H9 (cell line): Measurements from ENCODE around the gene NDUFB4. TPM values are rescaled to one million over a fixed set of nuclear protein-coding genes. Genes with fewer than 3 reads are reported as not detected.

Experiments
- DNase-seq: peaks from one replicate; pipeline ENCODE4 v3.0.0-alpha.2; 2017
- H2AFZ ChIP-seq: one replicate; pipeline ENCODE4 v1.6.1; 2013; ENCODE audit warnings: mild to moderate bottlenecking, low read length, control low read depth, moderate library complexity
- H2AK5ac ChIP-seq: 2 replicates; pipeline ENCODE4 v1.6.1; 2013; ENCODE audit warnings: low read length, control low read depth, mixed read lengths; ENCODE audit not compliant: insufficient read length
- H2BK120ac ChIP-seq: one replicate; pipeline ENCODE4 v1.6.1; 2013; ENCODE audit warnings: low read depth, mild to moderate bottlenecking, low read length, control low read depth, inconsistent platforms; ENCODE audit not compliant: poor library complexity, severe bottlenecking
- H2BK12ac ChIP-seq: 2 replicates; pipeline ENCODE4 v1.6.1; 2013; ENCODE audit warnings: low read length, control low read depth, mixed read lengths, low read depth; ENCODE audit not compliant: insufficient read length
- H2BK15ac ChIP-seq: 2 replicates; pipeline ENCODE4 v1.6.1; 2013; ENCODE audit warnings: low read depth, low read length, control low read depth
- H2BK20ac ChIP-seq: one replicate; pipeline ENCODE4 v1.6.1; 2013; ENCODE audit warnings: low read depth, mild to moderate bottlenecking, low read length, control low read depth, inconsistent platforms; ENCODE audit not compliant: poor library complexity, severe bottlenecking
- H2BK5ac ChIP-seq: 2 replicates; pipeline ENCODE4 v1.6.1; 2013; ENCODE audit warnings: low read length, control low read depth, mixed read lengths; ENCODE audit not compliant: insufficient read length
- H3K14ac ChIP-seq: 2 replicates; pipeline ENCODE4 v1.6.1; 2013; ENCODE audit warnings: low read length, control low read depth; ENCODE audit not compliant: insufficient read depth
- H3K18ac ChIP-seq: 2 replicates; pipeline ENCODE4 v1.6.1; 2013; ENCODE audit warnings: low read depth, mild to moderate bottlenecking, mixed read lengths, low read length, control low read depth; ENCODE audit not compliant: insufficient read length
- H3K23ac ChIP-seq: 2 replicates; pipeline ENCODE4 v1.6.1; 2013; ENCODE audit warnings: low read length, control low read depth, mixed read lengths, low read depth; ENCODE audit not compliant: insufficient read length
- H3K23me2 ChIP-seq: 2 replicates; pipeline ENCODE4 v1.6.1; 2013; ENCODE audit warnings: low read depth, mild to moderate bottlenecking, mixed read lengths, low read length, control low read depth; ENCODE audit not compliant: insufficient read length, poor library complexity, severe bottlenecking
- H3K27ac ChIP-seq: 2 replicates; pipeline ENCODE4 v1.5.1; 2013; ENCODE audit warnings: low read length, control low read depth, mixed read lengths, low read depth; ENCODE audit not compliant: insufficient read length
- H3K27me3 ChIP-seq: 2 replicates; pipeline ENCODE4 v1.6.1; 2013; ENCODE audit warnings: low read length, control low read depth, inconsistent platforms; ENCODE audit not compliant: insufficient read depth
- H3K4ac ChIP-seq: 2 replicates; pipeline ENCODE4 v1.6.1; 2013; ENCODE audit warnings: low read depth, mild to moderate bottlenecking, control low read depth, inconsistent platforms, low read length, moderate library complexity
- H3K4me1 ChIP-seq: 2 replicates; pipeline ENCODE4 v1.6.1; 2013; ENCODE audit warnings: low read length, control low read depth, inconsistent platforms; ENCODE audit not compliant: insufficient read depth
- H3K4me2 ChIP-seq: 2 replicates; pipeline ENCODE4 v1.6.1; 2013; ENCODE audit warnings: low read length, control low read depth, mixed read lengths; ENCODE audit not compliant: insufficient read length, insufficient read depth
- H3K56ac ChIP-seq: 2 replicates; pipeline ENCODE4 v1.6.1; 2013; ENCODE audit warnings: low read depth, mild to moderate bottlenecking, mixed read lengths, low read length, control low read depth; ENCODE audit not compliant: insufficient read length
- H3K79me1 ChIP-seq: 2 replicates; pipeline ENCODE4 v1.6.1; 2013; ENCODE audit warnings: low read depth, mild to moderate bottlenecking, moderate library complexity, low read length, control low read depth, inconsistent platforms; ENCODE audit not compliant: insufficient read depth, poor library complexity, severe bottlenecking
- H3K79me2 ChIP-seq: 2 replicates; pipeline ENCODE4 v1.6.1; 2013; ENCODE audit warnings: low read length, control low read depth, inconsistent platforms; ENCODE audit not compliant: insufficient read depth
- H3K9ac ChIP-seq: 2 replicates; pipeline ENCODE4 v1.6.1; 2013; ENCODE audit warnings: low read length, control low read depth, mixed read lengths; ENCODE audit not compliant: insufficient read length; ENCODE audit errors: extremely low read depth
- H3K9me3 ChIP-seq: one replicate; pipeline ENCODE4 v1.6.1; 2013; ENCODE audit warnings: low read depth, low read length, inconsistent platforms; ENCODE audit not compliant: control insufficient read depth
- H3T11ph ChIP-seq: one replicate; pipeline ENCODE4 v1.6.1; 2013; ENCODE audit warnings: mild to moderate bottlenecking, low read length, control low read depth, inconsistent platforms
- H4K20me1 ChIP-seq: one replicate; pipeline ENCODE4 v1.6.1; 2013; ENCODE audit not compliant: control insufficient read depth, insufficient read length, insufficient read depth
- H4K5ac ChIP-seq: 2 replicates; pipeline ENCODE4 v1.6.1; 2013; ENCODE audit warnings: low read depth, mild to moderate bottlenecking, mixed read lengths, low read length, control low read depth; ENCODE audit not compliant: insufficient read length
- H4K8ac ChIP-seq: replicated peaks from 2 replicates; pipeline ENCODE4 v1.6.1; 2013; ENCODE audit warnings: low read length, control low read depth, mixed read lengths, low read depth; ENCODE audit not compliant: insufficient read length
- H4K91ac ChIP-seq: 2 replicates; pipeline ENCODE4 v1.6.1; 2013; ENCODE audit warnings: low read depth, mild to moderate bottlenecking, moderate library complexity, mixed read lengths, low read length, control low read depth; ENCODE audit not compliant: insufficient read length
- H3K27ac Mint-ChIP-seq, 3 experiments: 2 replicates in 2 of 3; 3 replicates in 1 of 3; pipeline ENCODE4 v1.8.0; 2020 to 2021; ENCODE audit warnings: mixed read lengths in 3 of 3, mild to moderate bottlenecking in 1 of 3, moderate library complexity in 1 of 3
- H3K27me3 Mint-ChIP-seq: 2 replicates; pipeline ENCODE4 v1.8.0; 2021; ENCODE audit warnings: low read depth, mild to moderate bottlenecking, moderate library complexity, mixed read lengths
- H3K36me3 Mint-ChIP-seq, 3 experiments: 2 replicates in 2 of 3; 3 replicates in 1 of 3; pipeline ENCODE4 v1.8.0; 2020 to 2021; ENCODE audit warnings: low read depth in 3 of 3, mixed read lengths in 3 of 3; ENCODE audit not compliant: insufficient read depth in 1 of 3
- H3K4me1 Mint-ChIP-seq, 2 experiments: 2 replicates each; pipeline ENCODE4 v1.8.0; 2020; ENCODE audit warnings: mixed read lengths in 2 of 2
- H3K4me3 Mint-ChIP-seq, 2 experiments: 2 replicates in 1 of 2; 3 replicates in 1 of 2; pipeline ENCODE4 v1.8.0; 2020 to 2021; ENCODE audit warnings: mild to moderate bottlenecking in 2 of 2, mixed read lengths in 2 of 2, moderate library complexity in 1 of 2
- H3K9me3 Mint-ChIP-seq, 2 experiments: 2 replicates in 1 of 2; 3 replicates in 1 of 2; pipeline ENCODE4 v1.8.0; 2020; ENCODE audit warnings: mild to moderate bottlenecking in 2 of 2, mixed read lengths in 2 of 2, moderate library complexity in 1 of 2
- CTCF ChIP-seq: fragments of 200-600 bp; sonication (generic); conservative IDR thresholded peaks from 3 replicates; pipeline ENCODE4 v1.8.0; 2021; ENCODE audit warnings: antibody characterized with exemption, mild to moderate bottlenecking
- WGBS: extraction: QIAGEN DNeasy Blood & Tissue Kit; methylation state at CpG from one replicate; pipeline ENCODE4 v1.1.7; 2013; ENCODE audit warnings: missing lambda C conversion rate, low lambda C conversion rate, mixed read lengths; ENCODE audit not compliant: insufficient read length; ENCODE audit errors: extremely low coverage; 5-methylcytosine and 5-hydroxymethylcytosine counted together
- total RNA-seq: library from RNA; stranded (reverse); gene quantifications from 2 replicates; pipeline ENCODE4 v1.2.1, GENCODE V29; 2021

The NDUFB4 gene
- total RNA-seq, 1 experiment from 2014 or later: 217 TPM

GRCh38 chr3:120568202-120568531, 28.0 kb upstream of the NDUFB4 start:
- no peaks in the 10 kb centered on the region for H3K27me3 Mint-ChIP-seq
- Histone ChIP-seq H3K23ac (no peak overlapping the region), H4K8ac (no peak overlapping the region), H3K27me3 (no peaks in the 10 kb centered on the region), H2AK5ac (no peak overlapping the region), H3K79me2 (no peaks in the 10 kb centered on the region), H3K4me2 (peak overlapping the region; percentile 5), H2BK5ac (no peak overlapping the region), H3K4me1 (peaks cover 5% of the 10 kb centered on the region; the same call in 1 of the 2 replicates), H2BK15ac (no peak overlapping the region), H4K20me1 (no peaks in the 10 kb centered on the region), H3K14ac (no peak overlapping the region), H3K18ac (no peak overlapping the region), H2BK20ac (no peak overlapping the region), H4K91ac (no peak overlapping the region), H3K9ac (no peak overlapping the region), H3T11ph (no peak overlapping the region), H3K9me3 (peaks cover 9% of the 10 kb centered on the region), H3K56ac (no peak overlapping the region), H2BK12ac (no peak overlapping the region), H3K79me1 (no peaks in the 10 kb centered on the region), H2AFZ (no peak overlapping the region), H3K27ac (no peak overlapping the region), H3K4ac (no peak overlapping the region), H3K23me2 (no peaks in the 10 kb centered on the region), H2BK120ac (no peak overlapping the region), H4K5ac (no peak overlapping the region)
- H3K9me3 Mint-ChIP-seq: peaks cover 20 to 21% of the 10 kb centered on the region in 2 experiments
- H3K27ac Mint-ChIP-seq: peak overlapping the region; percentile 83 to 97 (median 96)
- peak overlapping the region in 1 of 2 experiments; percentile 64; a peak in 1 of 5 replicates for H3K4me3 Mint-ChIP-seq
- DNase-seq: no peak
- TF ChIP-seq CTCF: no peak
- peaks cover 33 to 34% of the 10 kb centered on the region in 2 experiments for H3K4me1 Mint-ChIP-seq
- WGBS: no CpG with 5 or more reads among the region's 3 CpGs
- H3K36me3 Mint-ChIP-seq: peaks cover 6 to 18% (median 14%) of the 10 kb centered on the region in 3 experiments; a peak in 6 of 7 replicates
